ENCODE results near the gene SNTG2.

GRCh38 chr2:1153920-1154319 is 203.3 kb downstream of the SNTG2 start:
- no peak for TF ChIP-seq EZH2 (IDR thresholded peaks at IDR 0.05; ENCODE audit: borderline replicate concordance, low read depth, low read length, severe bottlenecking)
- TF ChIP-seq POLR2A (IDR thresholded peaks at IDR 0.05; ENCODE audit: low read depth, low read length): no peak
- TF ChIP-seq MYC (IDR thresholded peaks at IDR 0.05; ENCODE audit: low read depth, low read length): no peak
- TF ChIP-seq CTCF (IDR thresholded peaks at IDR 0.05; ENCODE audit: extremely low read depth in 1 of 2, insufficient read depth in 1 of 2, low read depth in 1 of 2, low read length in 2 of 2): no peak
- no peak for TF ChIP-seq POLR2AphosphoS5 (IDR thresholded peaks at IDR 0.05; ENCODE audit: insufficient read depth, low read depth, low read length)
- TF ChIP-seq MAX (IDR thresholded peaks at IDR 0.05; ENCODE audit: insufficient read depth, insufficient read length): no peak
